ENCODE measurements around the gene FXN. TPM values are rescaled to one million over a fixed set of nuclear protein-coding genes. Genes with fewer than 3 reads are reported as not detected.

Gene FXN
- total RNA-seq, 2 experiments from 2014 or later, result 12.2 to 12.9 TPM

GRCh38 chr9:69001921-69002320, 33.6 kb upstream of the FXN start:
- POLR2A ChIA-PET, result no interaction called here
- H3K4me3 ChIP-seq (ENCODE audit: low read length), result no peak overlapping the region

GRCh38 chr9:69003051-69003450, 32.5 kb upstream of the FXN start:
- no peak for ATAC-seq (ENCODE audit: poor library complexity)
- Mint-ChIP-seq H3K36me3 (ENCODE audit: low read depth) (no peaks in the 10 kb centered on the region), H3K4me1 (ENCODE audit: low read depth) (peaks cover 17% of the 10 kb centered on the region), H3K27ac (no peak overlapping the region), H3K27me3 (peaks cover 5% of the 10 kb centered on the region), H3K4me3 (no peak overlapping the region), H3K9me3 (no peaks in the 10 kb centered on the region)
- intact Hi-C loops (cut with DNase I, micrococcal nuclease), result no loop called here
- ChIA-PET POLR2A (no interaction called here), CTCF (no interaction called here)
- peaks cover 9% of the 10 kb centered on the region for H3K4me1 ChIP-seq (ENCODE audit: insufficient read depth, low read length)
- no peak overlapping the region for H3K4me3 ChIP-seq (ENCODE audit: low read length)
- no peak for TF ChIP-seq CTCF (IDR thresholded peaks at IDR 0.05)
- H3K27me3 ChIP-seq (ENCODE audit: control insufficient read depth in 1 of 2, insufficient read depth in 2 of 2, low read length in 2 of 2), result no peaks in the 10 kb centered on the region
- H3K9me3 ChIP-seq (ENCODE audit: control insufficient read depth in 1 of 2, insufficient read depth in 1 of 2, low read length in 2 of 2), result no peaks in the 10 kb centered on the region
- H3K36me3 ChIP-seq (ENCODE audit: insufficient read depth, low read length), result no peaks in the 10 kb centered on the region
- no peak overlapping the region for H3K27ac ChIP-seq (ENCODE audit: low read depth in 1 of 2, low read length in 2 of 2)
- DNase-seq, result no peak

More at GRCh38 chr9:69001921-69002320, 33.6 kb upstream of the FXN start:
- Mint-ChIP-seq H3K9me3 (no peaks in the 10 kb centered on the region), H3K4me1 (ENCODE audit: low read depth) (peaks cover 22% of the 10 kb centered on the region), H3K27ac (no peak overlapping the region), H3K4me3 (no peak overlapping the region), H3K27me3 (peaks cover 5% of the 10 kb centered on the region), H3K36me3 (ENCODE audit: low read depth) (no peaks in the 10 kb centered on the region)
- Histone ChIP-seq H3K27me3 (ENCODE audit: control insufficient read depth in 1 of 2, insufficient read depth in 2 of 2, low read length in 2 of 2) (no peaks in the 10 kb centered on the region), H3K27ac (ENCODE audit: low read depth in 1 of 2, low read length in 2 of 2) (no peak overlapping the region), H3K36me3 (ENCODE audit: insufficient read depth, low read length) (no peaks in the 10 kb centered on the region), H3K9me3 (ENCODE audit: control insufficient read depth in 1 of 2, insufficient read depth in 1 of 2, low read length in 2 of 2) (no peaks in the 10 kb centered on the region), H3K4me1 (ENCODE audit: insufficient read depth, low read length) (peaks cover 9% of the 10 kb centered on the region)
- ATAC-seq (ENCODE audit: poor library complexity) (no peak), DNase-seq (no peak)
- CTCF ChIA-PET, result no interaction called here
- intact Hi-C loops (cut with DNase I, micrococcal nuclease), result no loop called here
- no peak for TF ChIP-seq CTCF (IDR thresholded peaks at IDR 0.05)

GRCh38 chr9:69004836-69005235, 30.7 kb upstream of the FXN start:
- Mint-ChIP-seq H3K4me1 (ENCODE audit: low read depth) (peaks cover under 1% of the 10 kb centered on the region), H3K9me3 (no peaks in the 10 kb centered on the region), H3K4me3 (no peak overlapping the region), H3K27ac (no peak overlapping the region), H3K36me3 (ENCODE audit: low read depth) (no peaks in the 10 kb centered on the region), H3K27me3 (peaks cover 5% of the 10 kb centered on the region)
- DNase-seq (no peak), ATAC-seq (ENCODE audit: poor library complexity) (no peak)
- peaks cover under 1% of the 10 kb centered on the region for H3K4me1 ChIP-seq (ENCODE audit: insufficient read depth, low read length)
- POLR2A ChIA-PET, result no interaction called here
- no peaks in the 10 kb centered on the region for H3K27me3 ChIP-seq (ENCODE audit: control insufficient read depth in 1 of 2, insufficient read depth in 2 of 2, low read length in 2 of 2)
- H3K27ac ChIP-seq (ENCODE audit: low read depth in 1 of 2, low read length in 2 of 2), result no peak overlapping the region
- intact Hi-C loops (cut with DNase I, micrococcal nuclease), result no loop called here
- H3K4me3 ChIP-seq (ENCODE audit: low read length), result no peak overlapping the region
- no peaks in the 10 kb centered on the region for H3K36me3 ChIP-seq (ENCODE audit: insufficient read depth, low read length)
- CTCF ChIA-PET, result no interaction called here
- no peak for TF ChIP-seq CTCF (IDR thresholded peaks at IDR 0.05)
- no peaks in the 10 kb centered on the region for H3K9me3 ChIP-seq (ENCODE audit: control insufficient read depth in 1 of 2, insufficient read depth in 1 of 2, low read length in 2 of 2)

All from CD4-positive, alpha-beta T cell (primary cell).